Measurements from ENCODE around the gene SCMH1.
A peak's percentile ranks its signal among the peaks of the same experiment; 100 is the strongest.

Gene SCMH1

DNA sequence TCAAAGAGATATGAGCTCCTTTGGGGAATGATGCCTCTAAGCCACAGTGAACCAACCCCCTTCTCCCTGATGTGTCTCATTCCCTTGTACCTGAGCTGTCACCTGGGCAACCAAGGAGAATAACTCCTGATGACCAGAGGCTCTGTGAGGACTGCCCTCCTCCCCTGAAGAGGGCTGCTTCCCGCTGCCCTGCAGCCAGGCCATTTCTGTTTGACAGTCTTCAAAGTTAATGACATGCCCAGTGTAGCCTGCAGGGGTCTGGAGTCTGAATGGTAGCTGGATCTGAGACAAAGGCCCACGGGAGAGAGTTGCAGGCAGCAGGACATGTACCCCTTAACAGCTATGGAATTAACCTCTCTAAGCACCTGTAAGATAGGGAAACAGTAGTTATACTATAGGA is 217.2 kb downstream of the SCMH1 start:
- no peak for DNase-seq (ENCODE audit: low spot score)

DNA sequence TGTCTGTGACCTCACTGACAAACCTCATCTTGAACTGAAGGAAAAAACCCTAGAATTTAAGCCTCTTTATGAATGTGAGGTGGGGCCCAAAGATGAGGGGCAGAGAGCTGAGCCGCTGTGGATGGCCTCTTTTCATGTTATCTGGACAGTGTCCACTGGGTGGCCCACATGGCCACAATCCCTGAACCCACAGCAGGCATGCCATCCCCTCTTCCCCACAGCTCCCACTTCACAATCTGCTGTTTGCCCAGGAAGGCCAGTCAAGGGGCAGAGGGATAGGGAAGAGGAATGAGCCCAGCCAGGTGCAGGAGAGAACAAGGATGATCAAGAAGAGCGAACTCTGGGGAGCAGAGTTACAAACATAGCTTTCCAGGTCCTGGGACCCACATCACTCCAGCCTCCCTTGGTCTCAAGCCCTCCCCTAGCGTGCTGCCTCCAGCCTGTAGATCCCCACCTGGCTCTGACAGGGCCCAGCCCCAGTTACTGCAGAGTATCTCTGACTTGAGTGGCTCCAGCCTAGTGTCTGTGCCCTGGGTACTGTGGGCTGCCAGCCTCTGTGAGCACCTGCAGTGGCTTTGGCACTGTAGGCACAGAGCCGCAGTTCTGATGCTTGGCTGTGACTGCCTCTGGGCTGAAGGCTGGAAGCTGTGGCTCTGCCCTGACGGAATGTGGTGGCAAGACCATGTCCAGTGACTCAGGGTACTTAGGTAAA is 218.7 kb downstream of the SCMH1 start:
- DNase-seq (ENCODE audit: low spot score), result no peak

DNA sequence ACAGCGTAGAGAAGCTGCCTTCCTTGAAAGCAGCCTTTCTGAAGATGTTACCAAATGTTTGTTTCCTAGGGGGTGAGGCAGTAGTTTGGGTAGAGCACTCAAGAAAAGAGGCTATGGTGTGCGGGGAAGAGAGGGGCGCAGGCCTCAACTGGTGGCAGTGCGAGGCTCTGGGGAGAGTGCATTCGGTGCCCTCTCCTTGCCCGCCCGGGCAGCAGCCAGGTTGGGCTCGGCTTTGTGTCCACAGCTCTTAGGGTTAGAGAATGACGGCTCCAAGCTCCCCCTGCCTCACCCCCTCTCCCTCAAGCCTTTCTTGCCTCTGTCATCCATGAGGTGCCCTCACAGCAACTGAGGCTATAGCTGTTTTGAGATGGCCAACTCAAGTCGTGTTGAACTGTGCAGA is 219.7 kb downstream of the SCMH1 start:
- DNase-seq (ENCODE audit: low spot score), result no peak

DNA sequence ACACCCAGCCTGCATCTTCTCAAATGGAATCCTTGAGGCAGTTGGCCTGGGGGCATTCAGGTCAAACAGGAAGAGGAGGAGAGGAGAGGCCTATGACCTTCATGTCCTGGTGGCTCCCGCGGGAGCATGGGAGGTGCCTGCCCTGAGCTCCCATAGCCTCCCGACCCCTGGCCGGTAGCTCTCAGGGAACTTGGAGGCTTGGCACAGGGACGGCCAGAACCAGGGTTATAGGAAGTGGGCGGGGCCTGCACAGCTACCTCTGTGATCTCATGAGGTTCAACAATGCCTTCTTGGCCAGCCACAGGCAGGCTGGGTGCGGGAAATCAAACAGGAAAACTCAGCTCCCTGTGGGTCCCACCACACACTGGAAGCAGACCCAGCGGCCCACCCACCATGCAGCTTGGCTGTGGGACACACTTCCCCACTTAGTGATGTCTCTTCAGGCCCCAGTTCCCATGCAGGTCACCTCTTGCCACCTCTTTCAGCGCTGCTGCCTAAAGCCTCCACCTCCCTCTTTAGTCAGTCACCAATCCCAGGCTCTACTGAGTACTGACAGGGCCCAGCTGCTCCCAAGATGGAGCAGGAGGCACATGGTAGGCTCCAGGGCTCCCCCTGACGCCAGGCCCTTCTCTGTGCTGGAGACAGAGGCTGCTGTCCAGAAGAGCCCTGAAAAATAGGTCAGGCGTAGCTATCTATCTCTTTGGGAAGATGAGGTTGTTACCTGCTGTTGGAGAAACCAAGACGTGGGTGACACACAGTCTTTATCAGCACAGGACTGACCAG is 220.4 kb downstream of the SCMH1 start, which contains the start of gene SLFNL1:
TSS of gene SLFNL1 (minus strand) at position 200 of the 783 bp plus-strand sequence. CDS start 1,065 bp downstream, outside the sequence.
- DNase-seq (ENCODE audit: low spot score), result no peak

DNA sequence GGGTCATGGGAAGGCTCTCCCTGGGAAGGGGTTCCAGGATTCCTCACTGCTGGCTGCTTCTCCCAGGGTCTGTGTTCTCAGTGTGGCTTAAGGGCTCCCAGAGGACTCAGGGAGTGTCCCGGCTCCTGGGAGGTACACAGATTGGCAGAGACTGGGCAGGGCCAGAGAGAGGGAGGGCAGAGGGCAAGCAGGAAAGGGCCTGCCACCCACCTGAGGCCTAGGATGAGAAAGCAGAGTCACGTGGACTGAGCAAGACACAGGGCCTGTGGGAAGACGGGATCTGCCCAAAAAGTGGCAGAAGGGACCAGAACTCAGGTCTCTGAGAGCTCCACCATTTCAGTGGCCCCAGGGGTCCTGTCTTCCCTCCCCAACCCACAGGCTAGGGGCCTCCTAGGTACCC is 221.5 kb downstream of the SCMH1 start:
- DNase-seq (ENCODE audit: low spot score), result no peak

DNA sequence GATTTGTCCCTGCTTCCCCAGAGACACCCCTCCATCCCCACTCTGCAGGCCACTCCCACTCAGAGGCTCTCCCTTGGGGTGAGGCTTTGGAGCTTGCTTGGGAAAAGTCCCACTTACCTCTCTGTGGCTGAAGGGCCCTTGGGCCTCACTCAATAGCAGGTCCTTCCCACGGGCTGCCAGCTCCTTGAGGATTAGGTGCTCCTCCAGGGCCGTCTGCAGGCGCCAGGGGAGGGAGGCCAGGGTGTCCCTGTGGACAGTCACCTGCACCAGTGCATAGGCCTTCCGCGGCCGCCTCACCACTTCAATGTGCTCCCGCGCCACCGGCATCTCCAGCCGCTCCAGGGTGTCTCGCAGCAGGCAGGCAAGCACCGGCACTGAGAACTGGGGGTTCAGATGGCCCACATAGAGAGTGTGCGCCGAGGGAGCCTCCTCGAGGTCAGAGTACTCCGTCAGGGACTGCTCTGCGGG is 222.0 kb downstream of the SCMH1 start:
- DNase-seq (ENCODE audit: low spot score), result no peak

DNA sequence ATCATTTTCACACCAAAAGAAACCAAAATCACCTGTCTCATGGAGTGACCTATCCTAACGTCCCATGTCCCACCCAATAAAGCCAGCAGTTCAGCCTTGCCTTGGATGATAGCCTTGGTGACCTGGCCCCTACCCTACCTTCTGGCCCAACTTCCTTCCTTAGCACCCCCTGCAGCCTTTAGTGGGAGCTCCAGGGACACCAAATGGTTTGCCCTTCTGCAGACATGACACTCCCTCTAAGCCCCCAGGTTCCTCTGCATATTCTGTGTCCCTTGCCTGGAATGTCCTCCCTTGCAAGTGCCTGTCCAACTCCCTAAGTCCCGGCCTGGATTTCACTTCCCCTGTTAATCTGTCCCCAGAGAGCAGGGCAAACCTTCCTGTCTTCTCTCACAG is 222.8 kb downstream of the SCMH1 start:
- DNase-seq (ENCODE audit: low spot score), result no peak

DNA sequence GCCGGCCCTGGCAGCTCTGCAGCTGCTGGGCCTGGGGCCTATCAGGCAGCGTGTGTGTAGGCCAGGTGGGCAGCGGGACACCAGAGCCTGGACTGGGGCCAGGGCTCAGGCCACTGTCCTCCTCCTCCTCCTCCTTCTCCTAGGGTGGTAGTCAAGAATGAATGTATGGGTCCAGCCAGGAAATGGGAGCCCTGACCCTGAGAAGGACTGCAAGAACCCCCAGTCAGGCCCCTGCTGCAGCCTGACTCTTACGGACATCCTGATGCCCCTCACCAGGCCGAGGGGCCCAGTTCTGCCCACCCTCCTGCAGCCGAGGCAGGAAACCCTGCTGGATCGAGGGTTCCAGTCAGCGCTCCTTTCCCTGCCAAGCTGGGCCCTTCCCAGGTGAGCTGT is 224.1 kb downstream of the SCMH1 start:
- no peak for DNase-seq (ENCODE audit: low spot score)

DNA sequence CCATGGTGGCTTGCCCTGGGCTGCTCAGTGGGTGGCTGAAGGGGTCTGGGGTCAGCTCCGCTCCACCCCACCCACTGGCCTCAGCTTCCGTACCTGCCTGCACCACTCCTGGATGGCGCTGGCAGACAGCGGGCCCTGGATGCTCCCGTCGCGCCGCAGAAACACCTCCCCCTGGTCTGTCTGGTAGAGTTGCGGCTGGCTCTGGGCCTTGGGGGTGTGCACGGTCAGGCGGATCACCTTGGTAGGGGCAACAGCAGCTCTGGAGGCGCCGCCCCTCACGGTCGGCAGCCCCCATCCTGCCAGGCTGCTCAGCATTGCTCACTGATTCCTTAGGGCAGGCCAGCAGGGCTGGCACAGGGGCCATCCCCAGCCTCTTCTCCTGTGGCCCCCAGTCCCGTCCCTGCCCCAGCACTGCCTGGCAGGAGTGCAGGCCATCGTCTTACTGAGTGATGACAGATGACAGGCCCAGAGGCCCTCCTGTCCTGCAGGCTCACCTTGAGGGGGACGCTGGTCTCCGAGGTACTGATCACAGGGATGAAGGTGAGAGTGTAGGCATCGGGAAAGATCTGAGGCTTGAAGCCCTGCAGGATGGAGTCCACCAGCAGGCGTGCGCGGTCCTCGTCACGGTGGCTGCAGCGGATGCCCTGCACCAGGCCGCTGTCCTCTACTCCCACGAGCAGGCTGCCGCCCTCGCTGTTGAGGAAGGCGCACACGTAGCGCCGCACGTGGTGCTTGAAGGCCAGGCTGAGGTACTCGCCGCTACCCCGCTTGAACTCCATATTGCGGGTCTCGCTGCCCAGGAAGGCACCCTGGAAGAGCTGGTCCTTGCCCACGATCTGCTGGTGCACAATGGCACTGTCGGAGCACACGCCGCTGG is 224.7 kb downstream of the SCMH1 start:
- no peak for DNase-seq (ENCODE audit: low spot score)

DNA sequence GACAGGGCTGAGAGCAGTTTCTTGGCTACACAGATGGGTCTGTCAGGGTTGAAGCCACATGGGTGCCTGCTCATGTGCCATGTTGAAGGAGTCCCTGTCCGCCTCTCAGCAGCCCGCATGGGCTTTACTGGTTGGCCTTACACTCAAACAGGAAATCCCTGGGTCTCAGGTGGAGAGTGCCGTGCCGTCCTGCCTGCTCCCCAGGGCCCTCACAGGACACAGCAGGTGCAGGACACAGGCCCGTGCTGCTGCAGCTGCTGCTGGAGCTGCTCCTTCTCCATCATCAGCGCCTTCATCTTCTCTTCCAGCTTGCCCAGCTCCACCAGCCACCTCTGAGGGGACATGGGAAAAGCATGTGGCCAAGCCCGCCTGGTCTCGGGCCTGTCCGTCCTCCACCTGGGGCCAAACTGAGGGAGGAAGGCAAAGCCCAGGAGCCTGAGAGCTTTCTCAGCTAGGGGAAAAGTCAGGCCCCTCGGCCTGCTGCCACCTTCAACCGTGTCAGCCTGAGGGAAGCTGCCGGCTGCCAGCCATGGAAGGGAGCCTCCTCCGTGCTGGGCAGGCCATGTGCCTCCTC is 226.1 kb downstream of the SCMH1 start:
- DNase-seq (ENCODE audit: low spot score), result no peak

DNA sequence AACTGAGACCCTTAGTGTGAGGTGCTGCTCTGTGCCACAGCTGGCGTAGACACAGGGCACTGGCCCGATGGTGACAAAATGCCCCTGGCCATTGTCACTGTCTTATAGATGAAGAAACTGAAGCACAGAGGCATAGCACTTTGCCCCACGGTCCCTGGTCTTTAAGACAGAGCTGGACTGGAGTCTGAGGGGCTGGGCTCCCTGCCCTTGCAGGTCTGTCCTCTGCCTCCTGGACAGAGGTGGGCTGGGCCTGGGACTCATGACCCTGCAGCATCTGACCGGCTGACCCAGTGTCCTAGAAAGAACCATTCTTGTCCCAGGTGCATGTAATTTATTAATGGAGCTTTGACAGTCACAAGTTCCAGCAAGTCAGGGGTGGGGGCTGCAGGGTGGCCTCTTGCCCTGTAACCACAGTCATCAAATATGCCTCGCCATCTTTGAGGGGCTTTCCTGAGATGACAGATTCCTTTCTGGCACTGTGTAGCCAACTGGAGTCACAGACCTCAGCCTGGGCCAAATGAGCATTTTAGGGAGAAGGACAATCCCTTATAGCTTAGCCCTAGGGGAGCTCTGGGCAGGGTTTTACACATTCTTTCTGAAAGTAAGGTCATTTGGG is 226.7 kb downstream of the SCMH1 start:
- no peak for DNase-seq (ENCODE audit: low spot score)

DNA sequence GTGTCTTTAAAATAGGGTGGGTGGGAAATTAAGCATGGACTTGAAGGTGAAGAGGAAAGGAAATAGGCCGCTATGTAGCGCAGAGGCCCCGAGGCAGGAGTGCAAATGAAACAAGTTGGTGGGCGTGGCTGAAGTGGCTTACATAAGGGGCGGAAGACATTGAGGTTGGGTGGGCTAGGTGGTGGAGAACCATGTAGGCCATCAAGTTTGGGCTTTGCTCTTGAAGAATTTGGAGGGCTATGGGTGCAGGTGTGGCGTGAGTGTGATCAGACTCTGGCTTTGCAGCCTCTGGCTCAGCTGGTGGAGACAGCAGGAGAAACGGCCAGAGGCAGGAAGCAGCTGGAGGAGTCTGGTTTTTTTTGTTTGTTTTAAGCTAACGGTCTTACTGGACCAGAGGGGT is 227.2 kb downstream of the SCMH1 start:
- DNase-seq (ENCODE audit: low spot score), result no peak

DNA sequence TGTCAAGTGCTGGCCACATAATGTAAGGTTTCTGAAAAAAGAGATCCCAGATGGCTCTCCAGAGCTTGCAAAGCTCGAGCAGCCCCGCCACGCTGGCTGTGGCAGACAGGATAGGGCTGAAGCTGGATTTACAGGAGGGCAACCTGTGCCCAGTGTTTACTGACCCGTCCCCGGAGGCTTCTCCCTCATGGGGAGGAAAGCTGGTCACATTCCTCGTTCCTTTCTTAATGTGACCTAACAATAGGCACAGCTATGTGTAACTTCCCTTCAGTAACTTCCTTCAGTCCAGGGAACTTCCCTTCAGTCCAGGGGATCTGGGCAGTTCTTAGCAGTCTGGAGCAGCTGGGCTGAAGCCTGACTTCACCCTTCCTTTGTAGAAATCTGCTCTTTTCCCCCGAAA is 228.3 kb downstream of the SCMH1 start:
- DNase-seq (ENCODE audit: low spot score), result no peak

DNA sequence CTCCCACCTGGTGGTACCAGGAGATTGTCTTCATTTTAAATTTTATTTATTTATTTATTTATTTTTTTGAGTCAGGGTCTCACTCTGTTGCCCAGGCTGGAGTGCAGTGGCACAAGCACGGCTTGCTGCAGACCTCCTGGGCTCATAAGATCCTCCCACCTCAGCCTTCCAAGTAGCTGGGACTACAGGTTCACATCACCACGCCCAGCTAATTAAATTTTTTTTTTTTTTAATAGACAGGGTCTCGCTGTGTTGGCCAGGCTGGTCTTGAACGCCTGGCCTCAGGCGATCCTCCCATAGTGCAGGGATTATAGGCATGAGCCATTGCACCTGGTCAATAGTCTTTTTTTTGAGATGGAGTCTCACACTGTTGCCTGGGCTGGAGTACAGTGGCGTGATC is 229.1 kb downstream of the SCMH1 start:
- DNase-seq (ENCODE audit: low spot score), result no peak

DNA sequence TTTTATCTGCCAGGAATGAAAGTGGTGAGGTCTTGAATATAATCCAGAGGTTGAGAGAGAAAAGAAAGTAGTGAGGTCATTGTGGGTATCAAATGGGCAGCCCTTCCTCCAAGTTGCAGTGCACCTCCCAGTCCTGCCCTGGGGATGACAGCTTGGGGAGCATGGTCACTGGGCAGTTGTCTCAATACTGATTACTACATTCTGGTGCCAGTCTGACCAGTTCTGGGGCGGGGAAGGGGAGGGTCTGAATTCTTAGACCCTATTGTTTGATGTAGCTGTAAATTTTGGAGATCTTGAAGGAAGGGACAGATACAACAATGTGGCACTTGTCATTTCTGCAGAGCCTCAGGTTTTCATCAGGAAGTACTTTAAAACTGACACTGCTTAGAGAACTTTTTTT is 231.8 kb downstream of the SCMH1 start:
- no peak for DNase-seq (ENCODE audit: low spot score)

DNA sequence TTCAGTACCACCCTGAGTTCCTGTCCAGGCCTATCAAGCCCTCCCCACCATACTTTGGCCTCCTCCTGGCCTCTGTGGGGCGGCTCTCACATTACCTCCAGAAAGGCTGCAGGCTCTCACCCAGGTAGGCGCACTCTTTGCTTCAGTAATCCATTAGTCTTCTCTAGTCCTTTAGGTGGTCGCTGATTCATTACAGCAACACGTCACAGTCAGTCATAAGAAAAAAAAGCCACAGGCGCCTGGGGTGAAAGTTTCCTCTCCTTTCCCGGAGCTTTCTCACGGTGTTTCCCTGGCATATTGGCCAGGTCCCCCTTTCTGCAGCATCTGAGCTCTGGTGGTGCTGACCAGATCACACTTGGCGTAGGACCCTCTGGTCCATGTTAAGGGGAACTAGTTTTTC is 232.6 kb downstream of the SCMH1 start:
- DNase-seq (ENCODE audit: low spot score), result no peak

DNA sequence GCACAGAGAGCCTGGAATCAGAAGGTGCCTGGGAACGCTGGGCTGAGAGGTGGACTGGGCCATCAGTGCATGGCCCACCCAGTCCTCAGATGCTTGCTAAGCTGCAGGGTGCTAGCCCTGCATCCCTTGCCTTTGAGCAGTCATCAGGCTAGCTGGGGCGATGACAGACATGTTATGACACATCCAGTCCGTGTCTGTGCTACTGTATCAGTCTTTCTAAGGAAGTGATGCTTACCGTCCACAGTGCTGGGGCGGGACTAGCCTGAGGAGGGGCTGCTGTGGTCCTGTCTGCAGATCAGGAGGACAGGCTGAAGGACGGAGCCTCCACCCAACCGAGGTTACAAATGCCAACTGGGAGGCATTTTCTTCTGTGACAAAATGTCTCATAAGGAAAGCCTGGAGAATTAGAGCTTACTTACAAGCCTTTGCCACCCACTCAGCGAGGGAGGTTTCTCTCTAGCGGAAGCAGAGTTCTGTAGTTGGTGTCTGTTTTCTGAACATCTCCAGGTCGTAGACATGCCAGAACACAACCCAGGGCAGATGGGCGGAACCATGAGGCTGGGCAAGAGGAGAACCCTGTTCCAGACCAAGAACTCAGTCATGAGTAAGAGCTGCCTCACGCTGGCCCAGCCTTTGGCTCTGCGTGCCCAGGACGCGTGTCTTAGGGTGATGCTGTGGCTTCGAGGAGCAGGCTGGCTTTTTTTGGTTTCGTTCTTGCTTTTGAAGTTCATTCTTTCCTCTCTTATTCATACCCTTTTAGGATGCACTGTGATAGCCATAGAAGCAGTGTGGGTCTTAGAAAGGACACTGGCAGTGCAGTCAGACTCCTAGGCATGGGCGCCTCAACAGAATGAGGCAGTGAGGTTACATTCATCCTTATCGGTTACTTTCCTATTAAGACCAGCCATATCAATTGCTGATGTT is 234.9 kb downstream of the SCMH1 start:
- no peak for DNase-seq (ENCODE audit: low spot score)

DNA sequence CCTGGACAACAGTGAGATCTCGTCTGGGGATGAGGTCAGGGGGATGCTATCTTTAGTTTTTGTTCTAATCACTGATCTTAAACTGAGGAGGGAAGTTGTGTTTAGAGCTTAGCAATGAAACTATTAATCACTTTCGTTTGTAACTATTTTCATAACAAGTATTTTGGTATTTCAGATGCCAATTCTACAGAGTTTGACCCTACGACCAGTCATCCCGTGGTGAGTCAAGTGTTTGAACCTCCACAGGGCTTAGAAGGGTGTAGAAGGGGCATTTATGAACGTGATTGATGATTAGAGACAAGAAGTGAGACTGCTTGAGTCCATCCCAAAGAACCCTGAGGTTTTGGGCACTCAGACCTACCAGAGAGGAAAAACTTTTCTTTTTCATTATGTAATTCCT is 236.2 kb downstream of the SCMH1 start:
- no peak for DNase-seq (ENCODE audit: low spot score)

DNA sequence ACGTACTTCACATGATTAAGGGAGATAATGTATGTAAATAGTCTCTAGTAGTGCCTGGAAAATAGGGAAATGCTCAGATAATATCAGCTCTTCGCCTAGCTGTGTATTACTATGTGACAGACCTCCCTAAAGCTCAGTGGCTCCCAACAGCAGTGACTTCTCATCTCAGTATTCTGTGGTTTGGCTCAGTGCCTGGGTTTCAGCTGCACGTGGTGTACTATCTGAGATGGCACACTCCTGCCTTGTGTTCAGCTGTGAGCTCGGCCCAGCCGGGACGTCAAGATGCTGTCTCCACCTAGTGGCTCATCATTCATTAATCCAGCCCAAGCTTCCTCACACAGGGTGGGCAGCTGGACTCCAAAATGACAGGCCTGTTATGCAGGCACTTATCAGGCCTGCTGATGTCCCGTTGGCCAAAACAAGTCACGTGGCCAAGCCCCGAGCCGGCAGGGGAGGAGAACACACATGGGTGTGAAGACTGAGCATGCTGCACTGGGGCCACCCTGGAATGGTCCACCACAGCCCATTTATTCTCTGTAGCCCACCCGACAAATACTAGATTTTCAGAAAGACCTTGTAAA is 238.4 kb downstream of the SCMH1 start:
- DNase-seq (ENCODE audit: low spot score), result peak; percentile 94

DNA sequence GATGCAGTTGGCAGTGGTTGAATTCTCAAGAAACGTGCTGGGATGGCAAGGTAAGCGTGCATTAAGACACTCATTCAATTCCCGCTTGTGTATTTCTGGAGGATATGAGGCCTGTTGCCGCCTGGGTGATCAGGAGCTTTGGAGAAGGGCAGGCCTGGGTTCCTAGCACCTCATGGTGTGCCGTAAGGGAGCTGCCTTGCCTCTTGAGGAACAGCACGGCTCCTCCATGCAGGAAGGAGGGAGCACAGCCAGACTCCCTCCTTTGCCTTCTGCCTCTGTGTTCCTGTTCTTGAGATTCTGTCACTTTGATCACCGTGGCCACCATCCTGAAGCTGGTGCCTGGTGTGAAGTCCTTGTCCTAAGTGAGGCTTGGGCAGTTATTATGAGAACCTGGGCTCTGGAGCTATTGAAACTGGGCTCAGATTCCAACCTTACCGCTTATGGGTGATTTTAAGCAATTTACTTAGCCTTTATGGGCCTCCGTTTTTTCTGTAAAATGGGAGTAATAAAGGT is 238.9 kb downstream of the SCMH1 start:
- no peak for DNase-seq (ENCODE audit: low spot score)
